ENCODE results near the gene NRL.
A peak's percentile ranks its signal among the peaks of the same experiment; 100 is the strongest.

The NRL gene

DNA sequence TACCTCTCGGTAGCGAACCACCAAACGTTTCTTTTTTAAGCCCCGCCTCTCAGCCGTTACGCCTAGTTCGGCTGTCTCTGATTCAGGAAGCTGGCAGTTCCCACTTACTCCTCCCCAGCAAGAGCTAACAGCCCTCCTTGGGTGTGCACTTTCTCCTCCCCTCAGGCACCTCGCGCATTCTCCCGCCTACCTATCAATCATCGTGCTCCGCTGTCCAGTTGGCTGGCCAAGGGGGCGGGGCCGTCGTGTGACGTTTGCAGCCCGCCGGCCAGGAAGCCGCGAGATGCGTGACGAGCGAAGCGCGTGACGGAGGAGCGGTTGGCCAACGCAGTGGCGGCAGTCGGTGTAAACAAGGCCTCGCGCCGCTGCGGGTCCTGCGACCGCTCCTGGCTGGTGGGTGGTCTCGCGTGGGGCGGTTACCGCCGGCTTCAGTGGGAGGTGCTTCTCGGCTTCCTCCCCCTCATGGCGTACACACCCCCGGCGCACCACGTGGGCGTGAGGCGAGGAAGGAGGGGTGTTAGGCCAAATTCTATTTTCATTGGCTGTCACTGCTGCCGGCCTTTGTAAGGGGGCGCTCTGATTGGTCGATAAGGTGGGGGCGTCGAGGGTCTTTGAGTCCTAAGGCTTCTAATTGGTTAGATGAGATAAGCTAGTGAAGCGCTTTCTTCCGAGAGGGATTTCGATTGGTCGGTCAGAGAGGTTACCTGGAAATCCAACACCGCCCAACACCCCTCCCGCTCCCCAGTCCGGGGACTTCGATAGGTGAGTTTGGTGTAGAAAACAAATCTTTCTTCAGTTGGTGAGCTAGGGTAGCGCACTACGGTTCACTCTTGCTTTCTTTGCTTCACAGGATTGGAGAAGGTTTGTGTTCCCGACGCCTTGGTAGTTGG is at the start of gene NRL, which contains the start of gene DCAF11:
Gene NRL, minus strand, starts transcription at position 418 of the 890 bp plus-strand sequence. CDS start 32,101 bp downstream, outside the sequence.
Gene DCAF11, plus strand, starts transcription at position 246 of the 890 bp plus-strand sequence. CDS start 818 bp downstream, outside the sequence.
- peak; percentile 97 for DNase-seq (ENCODE audit: low read depth)

DNA sequence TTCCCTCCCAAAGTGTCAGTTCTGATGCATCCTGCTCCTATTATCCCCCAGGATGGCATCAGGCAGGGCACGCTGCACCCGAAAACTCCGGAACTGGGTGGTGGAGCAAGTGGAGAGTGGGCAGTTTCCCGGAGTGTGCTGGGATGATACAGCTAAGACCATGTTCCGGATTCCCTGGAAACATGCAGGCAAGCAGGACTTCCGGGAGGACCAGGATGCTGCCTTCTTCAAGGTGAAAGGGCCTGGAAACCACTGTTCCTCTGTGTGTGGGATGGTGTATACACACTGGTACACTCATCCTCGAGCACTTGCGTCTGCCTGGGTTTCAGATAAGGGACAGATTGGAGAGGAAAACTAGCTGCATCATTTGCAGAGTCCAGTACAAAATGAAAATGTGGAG is 47.3 kb upstream of the NRL start:
- DNase-seq (ENCODE audit: low read depth): no peak

DNA sequence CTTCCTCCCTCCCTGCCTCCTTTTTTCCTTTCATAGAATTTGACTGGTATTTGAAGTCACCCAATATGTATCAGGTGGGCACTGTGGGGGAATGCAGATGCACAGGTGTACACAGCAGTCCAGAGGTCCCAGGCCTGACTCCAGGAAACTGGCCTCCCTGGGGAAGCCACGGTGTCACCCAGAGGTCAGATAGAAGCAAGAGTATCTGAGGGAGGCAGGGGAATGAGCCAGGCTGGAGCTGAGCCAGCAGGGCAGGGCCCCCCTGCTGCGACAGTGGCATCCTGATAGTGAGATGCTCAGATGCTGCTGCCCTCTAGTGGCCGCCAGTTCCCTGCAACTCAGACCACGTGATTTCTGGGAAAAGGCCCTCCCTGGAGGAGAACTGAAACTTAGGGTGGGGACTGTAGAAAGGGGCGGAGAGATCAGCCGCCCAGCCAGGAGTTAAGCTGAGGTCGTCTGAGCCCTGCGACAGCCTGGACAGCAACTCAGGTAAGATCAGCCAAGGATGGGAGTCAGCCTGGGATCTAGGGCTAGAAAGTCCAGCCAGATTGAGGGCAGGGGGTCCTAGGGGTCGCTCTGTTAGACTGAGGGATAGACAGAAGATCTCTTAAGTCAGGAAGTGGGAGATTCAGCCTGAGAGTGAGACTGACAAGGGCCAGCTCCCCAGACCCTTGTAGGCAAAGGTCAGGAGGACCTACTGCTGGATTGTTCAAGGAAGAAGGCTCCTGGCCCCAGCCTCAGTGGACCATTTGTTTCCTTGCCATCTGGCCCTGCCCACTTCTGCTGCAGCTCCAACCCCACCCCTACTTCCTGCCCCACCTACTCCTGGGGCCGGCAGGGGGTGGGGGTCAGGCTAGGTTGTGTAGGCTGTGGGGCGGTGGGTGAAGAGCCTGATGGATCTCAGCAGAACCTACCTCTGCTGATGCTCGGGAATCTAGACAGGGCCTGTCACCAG is 46.4 kb upstream of the NRL start, which contains the start of gene IRF9:
Gene IRF9, plus strand, starts transcription at position 416 of the 955 bp plus-strand sequence. CDS start 880 bp downstream, outside the sequence.
- DNase-seq (ENCODE audit: low read depth): peak; percentile 92

DNA sequence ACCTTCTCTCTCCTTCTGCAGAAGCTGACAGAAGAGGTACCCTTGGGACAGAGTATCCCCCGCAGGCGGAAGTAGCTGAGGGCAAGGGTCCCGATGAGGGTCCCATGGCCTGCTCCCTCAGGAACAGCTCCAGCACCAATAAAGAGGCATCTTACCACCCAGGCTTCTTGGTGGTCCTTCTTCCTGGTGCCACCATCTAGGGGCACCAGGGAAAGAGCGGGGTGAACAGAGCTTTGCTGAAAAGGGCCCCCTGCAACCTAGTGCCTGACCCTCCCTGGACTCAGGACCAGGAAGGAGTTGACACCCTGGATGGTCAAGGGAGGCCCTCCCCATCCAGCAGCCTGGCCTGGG is 45.7 kb upstream of the NRL start:
- no peak for DNase-seq (ENCODE audit: low read depth)

GRCh38 chr14:24159777-24160498 is 45.2 kb upstream of the NRL start:
- no peak for DNase-seq (ENCODE audit: low read depth)

DNA sequence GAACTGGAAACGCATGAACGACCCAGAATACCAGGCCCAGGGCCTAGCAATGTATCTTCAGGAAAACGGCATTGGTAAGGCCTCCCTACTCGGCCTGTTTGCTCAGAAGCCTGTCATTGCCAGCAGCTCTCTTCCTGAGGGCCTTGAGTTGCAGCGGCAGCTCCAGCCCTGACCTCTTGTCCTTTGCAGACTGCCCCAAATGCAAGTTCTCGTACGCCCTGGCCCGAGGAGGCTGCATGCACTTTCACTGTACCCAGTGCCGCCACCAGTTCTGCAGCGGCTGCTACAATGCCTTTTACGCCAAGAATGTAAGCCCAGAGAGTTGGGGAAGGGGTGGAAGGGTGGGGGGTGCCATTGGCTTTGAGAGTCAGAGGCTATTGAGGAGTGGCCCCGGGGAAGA is 42.6 kb upstream of the NRL start:
- no peak for DNase-seq (ENCODE audit: low read depth)

DNA sequence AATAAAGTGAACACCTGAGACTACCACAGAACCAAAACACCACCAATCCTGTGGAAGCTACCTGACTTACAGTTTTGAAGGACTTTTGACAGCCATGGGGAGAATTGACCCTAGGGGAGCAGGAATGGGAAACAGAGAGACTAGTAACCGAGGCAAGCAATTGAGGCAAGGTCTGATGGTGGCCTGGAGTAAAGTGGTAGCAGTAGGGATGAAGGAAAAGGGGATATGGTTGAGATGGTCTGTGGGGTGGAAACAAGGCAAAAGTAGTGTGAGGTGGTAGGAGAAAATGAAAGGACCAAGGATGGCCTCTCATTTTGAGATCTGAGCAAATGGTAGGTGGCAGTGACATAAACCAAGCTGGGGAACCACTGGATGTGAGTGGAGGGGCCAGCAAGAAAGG is 42.1 kb upstream of the NRL start:
- no peak for DNase-seq (ENCODE audit: low read depth)

DNA sequence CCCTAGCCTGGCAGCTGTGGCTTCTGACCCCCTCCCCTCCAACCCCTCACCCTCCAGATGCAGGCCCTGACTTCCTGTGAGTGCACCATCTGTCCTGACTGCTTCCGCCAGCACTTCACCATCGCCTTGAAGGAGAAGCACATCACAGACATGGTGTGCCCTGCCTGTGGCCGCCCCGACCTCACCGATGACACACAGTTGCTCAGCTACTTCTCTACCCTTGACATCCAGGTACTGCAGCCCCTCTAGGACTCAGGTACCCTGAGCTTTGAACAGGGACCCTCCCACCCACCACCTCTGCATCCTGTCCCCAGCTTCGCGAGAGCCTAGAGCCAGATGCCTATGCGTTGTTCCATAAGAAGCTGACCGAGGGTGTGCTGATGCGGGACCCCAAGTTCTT is 40.4 kb upstream of the NRL start:
- DNase-seq (ENCODE audit: low read depth): no peak

DNA sequence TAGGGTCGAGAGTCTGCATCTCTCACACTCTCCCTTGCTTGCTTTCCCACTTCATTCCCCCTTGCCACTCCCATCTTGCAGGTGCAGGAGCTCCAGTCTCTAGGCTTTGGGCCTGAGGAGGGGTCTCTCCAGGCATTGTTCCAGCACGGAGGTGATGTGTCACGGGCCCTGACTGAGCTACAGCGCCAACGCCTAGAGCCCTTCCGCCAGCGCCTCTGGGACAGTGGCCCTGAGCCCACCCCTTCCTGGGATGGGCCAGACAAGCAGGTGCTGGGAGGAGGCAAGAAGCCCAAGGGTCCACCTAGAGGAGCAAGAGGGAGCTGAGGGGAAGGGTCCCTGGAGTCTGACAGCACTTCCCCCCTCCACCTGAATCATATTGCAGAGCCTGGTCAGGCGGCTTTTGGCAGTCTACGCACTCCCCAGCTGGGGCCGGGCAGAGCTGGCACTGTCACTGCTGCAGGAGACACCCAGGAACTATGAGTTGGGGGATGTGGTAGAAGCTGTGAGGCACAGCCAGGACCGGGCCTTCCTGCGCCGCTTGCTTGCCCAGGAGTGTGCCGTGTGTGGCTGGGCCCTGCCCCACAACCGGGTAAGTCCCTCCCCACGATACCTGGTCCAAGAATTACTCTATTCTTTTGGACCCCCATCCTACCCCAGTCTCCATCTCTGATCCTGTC is 36.8 kb upstream of the NRL start:
- DNase-seq (ENCODE audit: low read depth): no peak

GRCh38 chr14:24150993-24151392 is 36.2 kb upstream of the NRL start:
- no peak for DNase-seq (ENCODE audit: low read depth)

- DNase-seq (ENCODE audit: low read depth): no peak
Measured at GRCh38 chr14:24150567-24150966, 35.8 kb upstream of the NRL start.

GRCh38 chr14:24150061-24150460 is 35.3 kb upstream of the NRL start:
- no peak for DNase-seq (ENCODE audit: low read depth)

- DNase-seq (ENCODE audit: low read depth): no peak
Measured at GRCh38 chr14:24149302-24149969, 34.7 kb upstream of the NRL start.

GRCh38 chr14:24147761-24148428 is 33.1 kb upstream of the NRL start:
- no peak for DNase-seq (ENCODE audit: low read depth)

GRCh38 chr14:24146978-24147760 is 32.4 kb upstream of the NRL start, which contains the start of gene RNF31:
Gene RNF31, plus strand, starts transcription at chr14:24147498. Its CDS starts 201 bp downstream, at chr14:24147699.
- DNase-seq (ENCODE audit: low read depth): peak; percentile 96

- peak; percentile 70 for DNase-seq (ENCODE audit: low read depth)
Measured at GRCh38 chr14:24146453-24146977, 31.8 kb upstream of the NRL start, which contains the start of gene PSME2. Gene PSME2, minus strand, starts transcription at chr14:24146610. Its CDS starts 29 bp downstream, at chr14:24146581.

GRCh38 chr14:24145690-24146452 is 31.1 kb upstream of the NRL start:
- DNase-seq (ENCODE audit: low read depth): no peak

- DNase-seq (ENCODE audit: low read depth): no peak
Measured at GRCh38 chr14:24145219-24145618, 30.5 kb upstream of the NRL start.
